GM21390 (cell line): ENCODE data around the gene TYW1B.
"Not testable (repeated sequence)": the region's sequence is repeated elsewhere in the genome, so short reads cannot be mapped to it uniquely, and the experiment has no call there.

Source experiments
- ATAC-seq: cut with Tn5 transposase; IDR thresholded peaks from one replicate; pipeline ENCODE4 v1.9.1; 2021; ENCODE audit not compliant: unreplicated experiment

The TYW1B gene

GRCh38 chr7:72760602-72761001 lies 67.4 kb downstream of the TYW1B start:
- no peak for ATAC-seq

GRCh38 chr7:72754312-72754711 lies 73.7 kb downstream of the TYW1B start:
- ATAC-seq = no peak

- ATAC-seq = no peak
These were observed 74.2 kb downstream of the TYW1B start for GRCh38 chr7:72753781-72754180.

- ATAC-seq = not testable (repeated sequence)
These were observed 74.8 kb downstream of the TYW1B start for GRCh38 chr7:72753229-72753628.

GRCh38 chr7:72751978-72752377 lies 76.0 kb downstream of the TYW1B start:
- ATAC-seq = no peak

GRCh38 chr7:72751378-72751777 lies 76.6 kb downstream of the TYW1B start:
- no peak for ATAC-seq

GRCh38 chr7:72748649-72749048 lies 79.4 kb downstream of the TYW1B start:
- ATAC-seq = not testable (repeated sequence)

GRCh38 chr7:72744244-72744926 lies 83.6 kb downstream of the TYW1B start:
- not testable (repeated sequence) for ATAC-seq

- not testable (repeated sequence) for ATAC-seq
These were observed 84.2 kb downstream of the TYW1B start for GRCh38 chr7:72743801-72744200.

- ATAC-seq = not testable (repeated sequence)
These were observed 88.3 kb downstream of the TYW1B start for GRCh38 chr7:72739716-72740115.

GRCh38 chr7:72735855-72736254 lies 92.1 kb downstream of the TYW1B start:
- not testable (repeated sequence) for ATAC-seq

- not testable (repeated sequence) for ATAC-seq
These were observed 97.2 kb downstream of the TYW1B start for GRCh38 chr7:72730815-72731214.

GRCh38 chr7:72730384-72730783 lies 97.6 kb downstream of the TYW1B start:
- ATAC-seq = not testable (repeated sequence)

GRCh38 chr7:72729130-72729529 lies 98.9 kb downstream of the TYW1B start:
- ATAC-seq = not testable (repeated sequence)

- not testable (repeated sequence) for ATAC-seq
These were observed 105.3 kb downstream of the TYW1B start for GRCh38 chr7:72722694-72723093.

- not testable (repeated sequence) for ATAC-seq
These were observed 107.1 kb downstream of the TYW1B start for GRCh38 chr7:72720890-72721289.

GRCh38 chr7:72717252-72717774 lies 110.7 kb downstream of the TYW1B start:
- not testable (repeated sequence) for ATAC-seq

GRCh38 chr7:72711927-72712326 lies 116.1 kb downstream of the TYW1B start:
- ATAC-seq = not testable (repeated sequence)

GRCh38 chr7:72710983-72711382 lies 117.0 kb downstream of the TYW1B start:
- no peak for ATAC-seq

- ATAC-seq = no peak
These were observed 118.1 kb downstream of the TYW1B start for GRCh38 chr7:72709909-72710308.

- not testable (repeated sequence) for ATAC-seq
These were observed 119.5 kb downstream of the TYW1B start for GRCh38 chr7:72708371-72709050.

GRCh38 chr7:72706521-72706920 lies 121.5 kb downstream of the TYW1B start:
- no peak for ATAC-seq
